ENCODE measurements around the gene UCP2.
"Not testable (repeated sequence)": the region's sequence is repeated elsewhere in the genome, so short reads cannot be mapped to it uniquely, and the experiment has no call there.

UCP2 gene

GRCh38 chr11:73946798-73947458, 35.7 kb downstream of the UCP2 start:
- no peak for DNase-seq (ENCODE audit: low read depth in 1 of 2, low spot score in 1 of 2)

DNA sequence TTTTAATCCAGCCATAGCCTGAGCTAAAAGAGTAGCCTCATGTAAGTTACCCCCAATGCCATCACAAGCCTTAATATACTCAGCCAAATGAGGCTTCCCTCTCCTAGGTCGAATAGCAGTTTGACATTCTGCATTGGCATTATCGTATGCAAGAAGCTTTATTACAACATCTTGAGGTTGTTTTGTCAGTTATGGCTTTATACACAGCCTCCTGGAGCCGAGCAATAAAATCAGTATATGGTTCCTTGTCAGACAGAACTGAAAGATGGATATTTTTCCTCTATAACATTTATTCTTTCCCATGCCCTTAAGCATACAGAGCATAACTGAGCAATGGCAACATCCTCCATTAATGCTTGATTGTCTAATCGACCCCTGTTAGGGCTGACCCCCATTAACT, 37.2 kb downstream of the UCP2 start:
- no peak for DNase-seq (ENCODE audit: low read depth in 1 of 2, low spot score in 1 of 2)

DNA sequence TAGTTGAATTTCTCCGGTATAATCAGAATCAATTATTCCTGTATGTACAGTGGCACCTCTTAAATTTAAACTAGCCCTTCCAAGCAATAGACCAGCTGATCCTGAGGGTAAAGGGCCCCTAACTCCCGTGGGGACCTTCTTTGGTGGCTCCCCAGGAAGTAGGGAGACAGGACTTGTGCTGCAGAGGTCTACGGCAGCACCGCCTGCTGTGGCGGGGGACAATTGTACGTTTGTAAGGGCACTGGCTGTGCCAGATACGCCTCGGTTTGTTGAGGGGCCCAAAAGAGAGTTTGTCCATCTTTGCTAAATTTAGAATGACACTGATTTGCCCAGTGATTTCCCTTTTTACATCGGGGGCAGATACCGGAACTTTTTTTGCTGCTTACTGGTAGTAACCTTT, 37.7 kb downstream of the UCP2 start:
- no peak for DNase-seq (ENCODE audit: low read depth in 1 of 2, low spot score in 1 of 2)

- DNase-seq (ENCODE audit: low read depth in 1 of 2, low spot score in 1 of 2) = no peak
These were observed 38.6 kb downstream of the UCP2 start for GRCh38 chr11:73944085-73944484.

DNA sequence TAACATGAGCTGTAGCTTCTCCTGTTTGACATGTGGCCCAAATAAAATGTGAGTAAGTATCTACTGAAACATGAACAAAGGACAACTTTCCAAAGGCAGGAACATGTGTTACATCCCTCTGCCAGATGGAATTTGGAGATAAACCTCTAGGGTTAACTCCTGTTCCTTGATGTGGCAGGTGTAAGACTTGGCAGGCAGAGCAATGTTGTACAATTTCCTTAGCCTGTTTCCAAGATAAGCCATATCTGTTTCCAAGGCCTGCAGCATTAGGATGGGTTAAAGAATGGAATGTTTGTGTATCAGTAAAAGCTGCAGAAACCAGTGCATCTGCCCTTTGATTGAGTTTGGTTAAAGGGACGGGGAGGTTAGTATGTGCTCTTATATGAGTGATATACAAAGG, 40.6 kb downstream of the UCP2 start:
- DNase-seq (ENCODE audit: low read depth in 1 of 2, low spot score in 1 of 2) = no peak

DNA sequence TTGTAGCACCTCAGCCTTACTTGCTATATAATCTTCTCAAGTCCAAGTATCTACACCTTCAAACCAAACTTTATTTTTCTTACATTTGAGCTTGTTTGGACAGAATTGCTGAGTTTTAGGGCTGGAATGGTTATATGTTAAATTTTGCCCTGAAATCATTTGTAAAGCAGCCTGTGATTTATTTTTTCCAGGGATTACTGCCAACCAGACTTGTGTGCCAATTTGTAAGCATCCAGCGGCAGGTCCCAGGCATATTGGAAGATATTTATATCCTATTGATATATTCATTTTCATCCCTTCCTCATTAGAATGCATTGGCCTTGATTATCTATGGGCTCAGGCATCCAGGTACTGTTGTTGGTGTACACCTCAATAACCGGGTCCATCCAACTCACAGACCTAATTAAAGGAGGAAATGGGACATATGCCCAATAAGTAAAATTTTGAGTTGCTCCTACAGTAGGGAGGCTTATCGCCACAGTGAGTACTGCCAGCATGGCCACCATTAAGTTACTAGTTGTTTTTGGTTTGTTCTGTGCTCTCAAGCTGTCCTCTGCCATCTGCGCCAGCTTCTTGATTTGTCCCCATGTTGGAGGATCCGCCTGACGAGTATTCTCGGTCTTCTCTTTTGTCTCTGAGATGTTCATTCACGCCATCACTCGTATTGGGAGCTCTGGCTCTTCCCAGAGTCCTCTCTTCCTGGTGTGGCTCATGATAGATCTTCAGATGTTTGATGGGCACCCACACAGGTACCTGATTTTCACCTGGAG, 41.7 kb downstream of the UCP2 start:
- DNase-seq (ENCODE audit: low read depth in 1 of 2, low spot score in 1 of 2) = no peak

DNA sequence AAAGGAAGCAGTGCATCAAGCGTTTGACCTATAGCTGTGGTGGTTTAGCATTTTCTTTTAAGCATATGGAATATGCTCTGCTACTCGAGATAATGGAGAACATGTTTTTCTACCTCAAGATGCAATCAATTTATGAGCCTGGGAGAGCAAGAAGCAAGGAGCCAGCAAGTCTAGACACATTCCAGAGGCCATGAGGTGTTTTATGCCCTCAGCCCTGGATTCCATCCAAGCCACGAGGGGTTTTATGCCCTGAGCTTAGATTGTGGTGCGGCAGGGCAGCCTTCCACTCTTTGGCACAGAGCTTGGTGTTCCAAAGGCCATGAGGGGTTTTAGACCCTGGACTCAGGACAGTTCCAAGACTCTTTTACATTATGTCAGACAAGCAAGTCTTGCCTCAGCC, 43.5 kb downstream of the UCP2 start:
- no peak for DNase-seq (ENCODE audit: low read depth in 1 of 2, low spot score in 1 of 2)

GRCh38 chr11:73936047-73936446, 46.6 kb downstream of the UCP2 start:
- not testable (repeated sequence) for DNase-seq (ENCODE audit: low read depth in 1 of 2, low spot score in 1 of 2)

- DNase-seq (ENCODE audit: low read depth in 1 of 2, low spot score in 1 of 2) = no peak
These were observed 49.9 kb downstream of the UCP2 start for GRCh38 chr11:73932781-73933180.

DNA sequence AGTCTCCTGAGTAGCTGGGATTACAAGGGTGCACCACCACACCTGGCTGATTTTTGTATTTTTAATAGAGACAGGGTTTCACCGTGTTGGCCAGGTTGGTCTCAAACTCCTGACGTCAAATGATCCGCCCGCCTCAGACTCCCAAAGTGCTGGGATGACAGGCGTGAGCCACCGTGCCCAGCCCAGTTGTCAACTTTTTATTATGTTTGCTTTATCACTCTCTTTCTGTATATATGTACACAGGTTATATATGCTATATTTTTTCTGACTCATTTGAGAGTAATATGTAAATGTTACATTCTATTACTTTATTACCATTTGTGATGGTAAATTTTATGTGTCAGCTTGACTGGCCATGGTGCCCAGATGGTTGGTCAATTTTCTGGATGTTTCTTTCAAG, 50.7 kb downstream of the UCP2 start:
- DNase-seq (ENCODE audit: low read depth in 1 of 2, low spot score in 1 of 2) = no peak

- no peak for DNase-seq (ENCODE audit: low read depth in 1 of 2, low spot score in 1 of 2)
These were observed 51.5 kb downstream of the UCP2 start for GRCh38 chr11:73931039-73931645.

- DNase-seq (ENCODE audit: low read depth in 1 of 2, low spot score in 1 of 2) = no peak
These were observed 53.3 kb downstream of the UCP2 start for GRCh38 chr11:73929388-73929787.
